ENCODE results near the gene TMC4. TPM values are rescaled to one million over a fixed set of nuclear protein-coding genes. Genes with fewer than 3 reads are reported as not detected.

The TMC4 gene
- polyA plus RNA-seq, 3 donors, result 1.5 to 2.5 (median 2.1) TPM

GRCh38 chr19:54165222-54165621 is 7.7 kb downstream of the TMC4 start:
- no peaks in the 10 kb centered on the region for H3K36me3 ChIP-seq (replicated peaks in 1 of 2; ENCODE audit: control insufficient read depth in 1 of 2, insufficient read depth in 2 of 2, low read length in 2 of 2)

DNA sequence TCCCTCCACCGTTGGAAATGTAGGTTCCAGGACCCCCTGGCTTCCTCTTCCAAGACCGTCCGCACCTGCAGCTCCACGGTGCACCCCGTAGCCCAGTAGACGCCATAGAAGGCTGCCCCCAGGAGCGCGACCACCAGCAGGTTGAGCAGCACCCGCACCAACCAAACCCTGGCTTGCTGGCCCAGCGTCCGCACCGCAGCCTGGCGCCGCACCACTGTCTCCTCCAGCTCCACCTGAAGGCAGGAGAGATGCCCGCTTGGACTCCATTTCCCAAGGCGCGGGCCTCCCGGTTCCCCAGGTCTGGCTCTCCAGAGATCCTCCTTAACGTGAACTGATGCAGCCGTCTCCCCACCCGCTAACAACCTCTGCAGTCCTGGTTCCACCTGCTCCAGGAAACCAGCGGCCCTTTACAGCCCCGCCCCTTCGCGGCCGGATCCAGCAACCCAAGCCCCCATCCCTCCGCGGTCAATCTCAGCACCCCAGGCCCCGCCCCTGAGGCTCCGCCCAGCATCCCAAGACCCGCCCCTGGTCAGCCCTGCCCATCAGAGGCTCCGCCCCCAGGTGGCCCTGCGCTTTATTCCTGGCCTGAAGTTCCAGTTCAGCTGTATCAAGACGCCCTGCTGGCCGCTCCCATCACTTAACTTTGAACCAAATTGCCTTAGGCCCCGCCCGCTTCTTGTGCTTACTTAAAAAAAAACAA is 8.4 kb downstream of the TMC4 start:
- peaks cover 6 to 29% (median 23%) of the 10 kb centered on the region in 3 donors for H3K27me3 Mint-ChIP-seq (ENCODE audit: low read depth in 3 of 3)
- no peak for TF ChIP-seq CTCF (IDR thresholded peaks at IDR 0.05)
- Histone ChIP-seq H4K20me1 (ENCODE audit: insufficient read depth, low read length) (no peaks in the 10 kb centered on the region), H2AFZ (ENCODE audit: insufficient read depth, low read depth, low read length, poor library complexity, severe bottlenecking) (no peak overlapping the region), H3K9me3 (replicated peaks in 1 of 2; ENCODE audit: control insufficient read depth in 1 of 2, insufficient read depth in 1 of 2, low read length in 2 of 2) (no peaks in the 10 kb centered on the region), H3K27me3 (ENCODE audit: control insufficient read depth in 2 of 2, insufficient read depth in 2 of 2, low read length in 2 of 2) (peaks cover 0 to 10% of the 10 kb centered on the region in 2 donors), H3K4me3 (replicated peaks in 1 of 3; ENCODE audit: low read depth in 2 of 3, low read length in 3 of 3) (peak overlapping the region in 2 of 3 experiments; percentile 36 to 56), H3K4me2 (replicated peaks; ENCODE audit: extremely low read depth, low read length, poor library complexity, severe bottlenecking) (peak overlapping the region; percentile 72), H3K36me3 (replicated peaks in 1 of 2; ENCODE audit: control insufficient read depth in 1 of 2, insufficient read depth in 2 of 2, low read length in 2 of 2) (no peaks in the 10 kb centered on the region), H3K27ac (ENCODE audit: low read depth in 1 of 2, low read length in 2 of 2) (no peak overlapping the region), H3K79me2 (ENCODE audit: insufficient read depth, low read length) (peaks cover 14% of the 10 kb centered on the region), H3K4me1 (ENCODE audit: control insufficient read depth in 1 of 2, insufficient read depth in 2 of 2, low read length in 2 of 2) (peaks cover 54 to 68% of the 10 kb centered on the region in 2 donors), H3K9ac (ENCODE audit: insufficient read depth, low read length, poor library complexity, severe bottlenecking) (no peak overlapping the region)
- H3K4me1 Mint-ChIP-seq, result peaks cover 52% of the 10 kb centered on the region
- intact Hi-C loops (cut with micrococcal nuclease), result loop anchor here (5.0 kb wide), 2 partner anchors 38 to 68 kb away; partner anchors contain the start of gene RPS9 (in 1 of the 2)
- 7% methylated on average over 35 of the region's 37 CpGs for WGBS (ENCODE audit: insufficient coverage)
- peaks cover 0 to 9% (median 0%) of the 10 kb centered on the region in 7 donors for H3K9me3 Mint-ChIP-seq
- H3K4me3 Mint-ChIP-seq, result peak overlapping the region; percentile 75 to 88
- H3K27ac Mint-ChIP-seq, result peak overlapping the region in 4 of 7 donors; percentile 12 to 80 (median 70)
- no peaks in the 10 kb centered on the region for H3K36me3 Mint-ChIP-seq
- peak; percentile 58 to 65 (median 61) for DNase-seq

More at GRCh38 chr19:54165222-54165621, 7.7 kb downstream of the TMC4 start:
- no peak overlapping the region for H3K4me3 ChIP-seq (replicated peaks in 1 of 3; ENCODE audit: low read depth in 2 of 3, low read length in 3 of 3)
- H3K27me3 ChIP-seq (ENCODE audit: control insufficient read depth in 2 of 2, insufficient read depth in 2 of 2, low read length in 2 of 2), result peaks cover 0 to 10% of the 10 kb centered on the region in 2 donors
- DNase-seq, result no peak
- peaks cover 6 to 29% (median 21%) of the 10 kb centered on the region in 3 donors for H3K27me3 Mint-ChIP-seq (ENCODE audit: low read depth in 3 of 3)
- intact Hi-C loops (cut with micrococcal nuclease), result loop anchor here (5.0 kb wide), 2 partner anchors 37 to 67 kb away; partner anchors contain the start of gene RPS9 (in 1 of the 2)
- no peaks in the 10 kb centered on the region for H3K36me3 Mint-ChIP-seq
- H3K4me1 ChIP-seq (ENCODE audit: control insufficient read depth in 1 of 2, insufficient read depth in 2 of 2, low read length in 2 of 2), result peaks cover 51 to 63% of the 10 kb centered on the region in 2 donors
- WGBS (ENCODE audit: insufficient coverage), result 93% methylated on average over 25 of the region's 25 CpGs
- no peaks in the 10 kb centered on the region for H3K9me3 ChIP-seq (replicated peaks in 1 of 2; ENCODE audit: control insufficient read depth in 1 of 2, insufficient read depth in 1 of 2, low read length in 2 of 2)
- TF ChIP-seq CTCF (IDR thresholded peaks at IDR 0.05), result no peak
- peaks cover 48% of the 10 kb centered on the region for H3K4me1 Mint-ChIP-seq
- no peaks in the 10 kb centered on the region for H4K20me1 ChIP-seq (ENCODE audit: insufficient read depth, low read length)
- no peak overlapping the region for H3K4me3 Mint-ChIP-seq
- H3K79me2 ChIP-seq (ENCODE audit: insufficient read depth, low read length), result peaks cover 13% of the 10 kb centered on the region
- H3K27ac ChIP-seq (ENCODE audit: low read depth in 1 of 2, low read length in 2 of 2), result no peak overlapping the region
- H2AFZ ChIP-seq (ENCODE audit: insufficient read depth, low read depth, low read length, poor library complexity, severe bottlenecking), result no peak overlapping the region
- H3K9ac ChIP-seq (ENCODE audit: insufficient read depth, low read length, poor library complexity, severe bottlenecking), result no peak overlapping the region
- peaks cover 0 to 9% (median 0%) of the 10 kb centered on the region in 7 donors for H3K9me3 Mint-ChIP-seq
- peak overlapping the region in 5 of 7 donors; percentile 4 to 66 (median 47) for H3K27ac Mint-ChIP-seq
- no peak overlapping the region for H3K4me2 ChIP-seq (replicated peaks; ENCODE audit: extremely low read depth, low read length, poor library complexity, severe bottlenecking)

Measured in CD14-positive monocyte (primary cell).